Retinal pigment epithelial cell (primary cell): ENCODE results near the gene CXorf65.

Source experiments
- DNase-seq: peaks from one replicate; pipeline ENCODE4 v3.0.0-alpha.2; 2010; ENCODE audit warnings: low read depth
- H3K4me3 ChIP-seq: 2 replicates; pipeline ENCODE4 v1.5.1; 2011; ENCODE audit warnings: mild to moderate bottlenecking, low read length, control low read depth, moderate library complexity
- TF ChIP-seq, protein P1 (sequence below): conservative IDR thresholded peaks from 2 replicates; pipeline ENCODE4 v1.5.1; 2011; ENCODE audit warnings: low read depth, low read length, control low read depth, inconsistent platforms

CXorf65 gene

DNA sequence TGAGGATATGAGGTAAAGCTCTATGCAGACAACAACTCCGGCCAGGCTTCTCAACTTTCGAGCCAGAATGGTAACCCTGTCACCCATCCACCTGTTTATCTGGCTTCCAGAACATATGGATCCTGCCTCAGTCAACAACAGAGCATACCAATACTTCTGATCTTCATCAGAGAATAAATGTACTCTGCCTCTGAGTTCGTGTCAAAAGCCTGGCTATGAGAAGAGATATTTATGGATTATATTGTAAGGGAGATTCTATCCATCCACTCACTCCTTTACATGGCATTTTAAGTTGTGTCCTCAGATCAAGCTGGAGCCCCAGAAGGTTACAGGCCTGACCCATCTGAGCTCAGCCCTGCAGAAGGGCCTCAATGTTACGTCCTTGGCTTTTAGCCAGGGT is 20.6 kb downstream of the CXorf65 start:
- TF ChIP-seq, protein P1, sequence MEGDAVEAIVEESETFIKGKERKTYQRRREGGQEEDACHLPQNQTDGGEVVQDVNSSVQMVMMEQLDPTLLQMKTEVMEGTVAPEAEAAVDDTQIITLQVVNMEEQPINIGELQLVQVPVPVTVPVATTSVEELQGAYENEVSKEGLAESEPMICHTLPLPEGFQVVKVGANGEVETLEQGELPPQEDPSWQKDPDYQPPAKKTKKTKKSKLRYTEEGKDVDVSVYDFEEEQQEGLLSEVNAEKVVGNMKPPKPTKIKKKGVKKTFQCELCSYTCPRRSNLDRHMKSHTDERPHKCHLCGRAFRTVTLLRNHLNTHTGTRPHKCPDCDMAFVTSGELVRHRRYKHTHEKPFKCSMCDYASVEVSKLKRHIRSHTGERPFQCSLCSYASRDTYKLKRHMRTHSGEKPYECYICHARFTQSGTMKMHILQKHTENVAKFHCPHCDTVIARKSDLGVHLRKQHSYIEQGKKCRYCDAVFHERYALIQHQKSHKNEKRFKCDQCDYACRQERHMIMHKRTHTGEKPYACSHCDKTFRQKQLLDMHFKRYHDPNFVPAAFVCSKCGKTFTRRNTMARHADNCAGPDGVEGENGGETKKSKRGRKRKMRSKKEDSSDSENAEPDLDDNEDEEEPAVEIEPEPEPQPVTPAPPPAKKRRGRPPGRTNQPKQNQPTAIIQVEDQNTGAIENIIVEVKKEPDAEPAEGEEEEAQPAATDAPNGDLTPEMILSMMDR: no peak
- DNase-seq: no peak

DNA sequence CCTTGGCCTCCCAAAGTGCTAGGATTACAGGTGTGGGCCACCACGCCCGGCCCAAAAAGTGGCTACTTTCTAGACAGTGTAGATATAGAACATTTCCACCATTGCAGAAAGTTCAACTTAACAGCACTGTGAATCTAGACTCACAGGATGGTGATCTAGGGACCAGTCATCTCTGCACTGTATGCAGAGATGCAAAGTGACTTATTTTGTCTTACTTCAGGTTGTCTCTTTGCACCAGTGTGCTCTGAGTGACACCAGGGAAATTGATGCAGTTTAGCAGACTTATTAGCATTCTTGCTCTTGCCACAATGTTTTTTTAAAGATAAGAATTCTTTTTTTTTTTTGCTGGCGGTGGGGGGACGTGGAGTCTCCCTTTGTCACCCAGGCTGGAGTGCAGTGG is 23.7 kb downstream of the CXorf65 start:
- H3K4me3 ChIP-seq: no peak overlapping the region
- TF ChIP-seq, protein P1: no peak
- DNase-seq: no peak

More for the DNA sequence above, 20.6 kb downstream of the CXorf65 start:
- H3K4me3 ChIP-seq: no peak overlapping the region

DNA sequence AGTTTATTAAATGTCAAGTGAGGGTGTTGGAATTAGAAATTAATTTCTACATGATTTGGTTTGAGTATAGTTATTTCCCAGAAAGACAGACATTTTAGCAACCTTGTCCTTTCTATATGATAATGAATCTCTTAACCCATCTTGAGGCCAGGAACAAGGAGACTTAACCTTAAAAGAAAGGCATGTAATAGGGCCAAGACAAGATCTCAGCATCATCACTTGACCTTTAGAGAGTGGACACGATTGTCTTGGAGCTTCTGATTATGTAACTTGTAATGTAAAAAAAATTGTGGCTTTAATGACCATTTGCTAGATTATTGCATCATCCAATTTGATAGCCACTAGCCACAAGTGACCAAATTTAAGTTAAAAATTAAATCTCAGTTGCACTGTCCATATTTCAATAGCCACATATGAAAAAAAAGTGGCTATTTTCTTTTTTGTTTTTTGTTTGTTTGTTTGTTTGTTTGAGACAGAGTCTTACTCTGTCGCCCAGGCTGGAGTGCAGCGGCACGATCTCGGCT is 24.4 kb downstream of the CXorf65 start:
- no peak overlapping the region for H3K4me3 ChIP-seq
- DNase-seq: no peak
- TF ChIP-seq, protein P1: no peak

DNA sequence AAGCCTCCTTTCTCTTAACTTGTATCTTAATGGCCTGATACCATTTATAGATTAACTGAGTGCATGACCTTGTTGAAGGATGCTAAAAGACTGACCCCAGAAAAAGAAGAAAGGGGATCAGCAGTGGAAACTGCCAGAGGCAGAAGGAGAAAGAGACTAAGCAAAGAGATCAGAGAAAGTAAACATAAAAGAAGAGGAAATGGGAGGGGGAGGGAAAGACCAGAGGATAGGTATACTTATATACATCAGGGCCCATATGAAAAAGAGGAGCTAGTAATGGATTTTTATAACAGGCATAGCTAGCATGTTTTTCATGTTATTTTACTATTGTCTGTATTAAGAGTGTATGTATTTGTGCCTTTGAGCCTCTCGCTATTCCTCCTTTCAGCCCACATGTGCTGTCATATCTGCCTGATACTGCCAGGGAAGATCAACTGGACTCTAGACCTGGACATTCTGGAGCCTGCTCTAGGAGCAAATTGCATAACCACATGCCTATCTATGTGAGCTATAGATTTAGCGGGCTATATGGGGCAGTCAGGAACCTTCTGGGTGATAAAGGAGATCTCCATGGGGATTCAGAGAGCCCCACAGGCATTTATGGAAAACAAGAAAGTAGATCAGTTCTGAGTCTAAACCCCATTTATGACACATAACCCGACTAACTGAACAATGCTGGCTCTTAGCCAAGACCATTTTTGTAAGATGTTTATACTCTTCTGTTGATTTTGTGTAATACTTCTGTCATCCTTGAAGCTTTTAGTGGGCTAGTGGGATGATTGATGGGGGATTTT is 25.0 kb downstream of the CXorf65 start:
- H3K4me3 ChIP-seq: no peak overlapping the region
- no peak for DNase-seq
- TF ChIP-seq, protein P1: no peak

DNA sequence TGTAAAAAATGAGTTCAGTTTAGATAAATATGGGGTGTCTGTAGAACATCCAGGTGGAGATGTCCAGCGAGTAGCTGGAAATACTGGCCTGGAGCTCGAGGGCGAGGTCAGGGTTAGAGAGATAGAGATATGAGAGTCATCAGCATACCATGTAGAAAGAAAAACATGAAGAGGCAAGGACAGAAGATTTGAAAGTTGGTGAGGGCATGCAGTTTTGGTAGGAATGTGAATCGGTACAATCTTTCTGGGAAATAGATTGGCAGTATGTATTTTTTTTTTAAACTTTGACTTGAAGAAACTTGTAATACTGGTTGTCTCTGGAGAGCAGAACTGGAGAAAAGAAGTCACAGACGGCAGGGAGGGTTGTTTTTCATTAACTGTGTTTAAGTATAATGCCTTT is 36.0 kb downstream of the CXorf65 start:
- no peak for DNase-seq
- TF ChIP-seq, protein P1: no peak
- H3K4me3 ChIP-seq: no peak overlapping the region

DNA sequence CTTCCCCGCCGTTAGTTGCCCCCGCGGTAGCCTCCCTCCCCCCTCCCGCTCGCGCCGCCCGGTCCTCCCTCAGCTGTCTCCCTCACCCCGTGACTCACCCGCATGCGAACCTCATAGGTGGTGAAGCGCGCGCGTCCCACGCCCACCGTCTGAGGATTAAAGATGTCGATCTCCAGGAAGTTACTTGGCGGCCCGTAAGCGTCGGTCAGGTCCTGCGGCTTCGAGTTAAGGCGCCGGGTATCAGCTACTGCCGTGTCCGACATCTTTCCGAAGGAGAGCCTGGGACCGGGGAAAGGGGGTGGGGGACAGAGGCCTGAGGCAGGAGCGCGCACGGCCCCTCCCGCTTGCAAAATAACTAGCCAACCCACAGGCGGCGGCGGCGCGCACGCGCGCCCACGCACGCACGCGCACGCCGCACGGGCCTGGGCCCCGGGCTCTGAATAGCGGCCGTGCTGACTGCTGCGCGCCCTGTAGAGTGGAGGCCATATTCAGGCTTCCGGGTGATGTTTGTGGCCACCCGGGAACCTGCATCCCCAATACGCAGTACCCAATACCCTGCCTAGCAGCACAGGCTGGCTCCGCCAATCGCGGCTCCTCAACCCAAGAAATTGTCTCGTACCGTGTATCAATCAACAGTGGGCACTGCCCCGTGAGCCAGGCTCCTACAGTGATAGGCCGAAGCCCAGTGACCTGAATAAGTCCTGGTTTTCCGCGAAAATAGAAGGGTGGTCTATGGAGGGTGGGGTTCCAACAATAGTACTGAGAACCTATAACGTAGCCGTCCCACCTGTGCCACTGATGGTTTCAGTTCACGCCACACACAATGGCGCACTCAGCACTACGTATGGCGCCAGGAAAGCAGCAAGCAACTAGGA is 38.3 kb downstream of the CXorf65 start, which contains the start of gene SNX12:
SNX12 (minus strand) TSS at position 291 of the 875 bp plus-strand sequence; CDS start at position 263, 28 bp downstream.
- H3K4me3 ChIP-seq: peak within 1 kb of the TSS; percentile 78
- DNase-seq: peak; percentile 87
- TF ChIP-seq, protein P1: no peak
